CD4-positive, alpha-beta T cell treated with Interleukin-15 for 4 hours (primary cell): ENCODE measurements around the gene TEDC1.

Experiments used
- DNase-seq: peaks from one replicate; pipeline ENCODE4 v3.0.0-alpha.2; 2020; ENCODE audit warnings: low spot score

TEDC1 gene

GRCh38 chr14:105484997-105485393, 6.1 kb upstream of the TEDC1 start:
- no peak for DNase-seq

DNA sequence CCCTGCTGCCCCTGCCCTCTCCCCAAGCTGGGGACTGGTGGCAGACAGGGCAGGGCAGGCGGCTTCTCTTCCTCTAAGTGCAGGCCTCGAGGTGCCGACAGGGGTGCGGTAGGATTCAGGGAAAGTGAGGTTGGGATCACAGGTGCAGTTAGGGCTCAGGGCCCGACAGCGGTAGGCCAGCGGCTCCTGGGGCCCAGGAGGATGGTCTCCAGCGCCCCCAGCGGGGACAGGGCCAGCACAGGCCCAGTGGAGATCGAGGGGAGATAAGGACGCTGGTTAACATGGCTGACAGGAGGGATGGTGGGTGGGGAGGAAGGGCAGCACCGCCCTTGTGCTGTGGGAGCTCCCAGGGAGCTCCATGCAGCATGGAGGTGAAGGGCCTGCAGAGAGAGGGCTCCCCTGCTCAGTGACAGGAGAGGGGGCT, 5.3 kb upstream of the TEDC1 start:
- DNase-seq = peak; percentile 78

DNA sequence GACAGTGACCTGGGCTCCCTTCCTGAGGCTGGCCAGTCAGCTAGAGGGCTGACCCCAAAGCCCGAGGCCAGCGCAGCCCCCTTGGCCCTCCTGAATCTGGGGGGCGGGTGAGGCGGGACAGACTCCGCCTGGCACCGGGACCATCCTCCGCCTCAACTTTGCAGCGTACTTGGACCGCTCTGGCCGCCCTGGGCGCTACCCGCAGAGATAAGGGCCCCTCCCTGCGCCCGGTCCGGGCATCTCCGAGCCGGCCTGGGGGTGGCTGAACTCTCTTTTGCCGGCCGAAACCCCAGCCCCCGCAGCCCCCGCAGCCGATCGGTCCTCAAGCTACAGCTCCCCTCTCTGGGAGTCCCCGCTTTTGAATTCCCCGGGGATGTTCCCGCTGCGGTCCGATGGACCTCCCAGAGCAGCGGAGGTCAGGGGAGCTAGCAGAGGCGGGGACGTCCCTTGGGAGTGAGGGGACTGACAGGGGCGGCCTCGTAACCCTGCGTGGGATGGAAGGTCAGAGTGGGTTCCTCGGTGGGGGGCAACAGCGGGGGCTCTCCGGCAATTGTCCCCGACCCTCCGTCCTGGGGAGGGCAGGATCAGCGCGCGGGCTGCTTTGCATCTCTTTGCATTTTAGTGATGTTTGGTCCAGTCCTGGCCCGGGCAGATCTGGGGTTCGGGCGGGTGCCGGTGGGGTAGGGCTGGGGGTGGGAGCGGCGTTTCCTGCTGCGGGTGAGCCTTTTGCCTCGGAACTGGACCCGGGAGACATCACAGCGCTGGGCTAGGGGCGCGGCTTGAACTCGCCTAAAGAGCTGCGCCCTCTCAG, 4.7 kb upstream of the TEDC1 start, which contains the start of gene CRIP1:
CRIP1 (plus strand) TSS at position 724 of the 811 bp plus-strand sequence. CDS start 374 bp downstream, outside the sequence.
- no peak for DNase-seq

GRCh38 chr14:105486974-105487448, 4.0 kb upstream of the TEDC1 start:
- DNase-seq = peak; percentile 89

DNA sequence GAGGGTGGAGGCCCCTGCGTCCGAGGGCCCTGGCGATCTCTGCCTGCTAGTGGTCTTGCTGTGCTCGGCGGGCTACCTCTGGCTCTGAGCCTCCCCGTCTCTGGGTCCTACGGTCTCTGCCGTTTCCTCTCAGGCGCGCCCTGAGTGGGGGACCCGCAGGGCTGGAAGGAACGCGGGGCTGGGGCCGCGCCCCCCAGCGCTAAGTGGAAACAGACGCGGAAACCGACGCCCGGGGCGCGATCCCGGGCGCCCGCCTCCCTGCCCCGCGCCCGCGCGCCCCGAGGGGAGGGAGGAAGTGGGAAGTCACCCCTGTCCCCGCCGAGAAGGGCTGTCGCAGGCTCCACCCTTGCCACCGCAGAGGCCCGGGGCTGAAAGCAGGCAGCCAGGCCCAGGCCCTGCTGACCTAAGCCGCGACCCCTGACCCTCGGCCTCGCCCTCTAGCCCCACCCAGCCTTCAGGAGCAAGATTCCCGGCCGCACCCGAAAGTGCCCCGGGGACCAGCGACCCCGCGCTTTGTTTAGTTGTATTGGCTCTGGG, 3.5 kb upstream of the TEDC1 start:
- peak; percentile 77 for DNase-seq

- peak; percentile 50 for DNase-seq
Observed at GRCh38 chr14:105487986-105488777, 2.9 kb upstream of the TEDC1 start.

GRCh38 chr14:105488781-105489541, 2.1 kb upstream of the TEDC1 start:
- no peak for DNase-seq

DNA sequence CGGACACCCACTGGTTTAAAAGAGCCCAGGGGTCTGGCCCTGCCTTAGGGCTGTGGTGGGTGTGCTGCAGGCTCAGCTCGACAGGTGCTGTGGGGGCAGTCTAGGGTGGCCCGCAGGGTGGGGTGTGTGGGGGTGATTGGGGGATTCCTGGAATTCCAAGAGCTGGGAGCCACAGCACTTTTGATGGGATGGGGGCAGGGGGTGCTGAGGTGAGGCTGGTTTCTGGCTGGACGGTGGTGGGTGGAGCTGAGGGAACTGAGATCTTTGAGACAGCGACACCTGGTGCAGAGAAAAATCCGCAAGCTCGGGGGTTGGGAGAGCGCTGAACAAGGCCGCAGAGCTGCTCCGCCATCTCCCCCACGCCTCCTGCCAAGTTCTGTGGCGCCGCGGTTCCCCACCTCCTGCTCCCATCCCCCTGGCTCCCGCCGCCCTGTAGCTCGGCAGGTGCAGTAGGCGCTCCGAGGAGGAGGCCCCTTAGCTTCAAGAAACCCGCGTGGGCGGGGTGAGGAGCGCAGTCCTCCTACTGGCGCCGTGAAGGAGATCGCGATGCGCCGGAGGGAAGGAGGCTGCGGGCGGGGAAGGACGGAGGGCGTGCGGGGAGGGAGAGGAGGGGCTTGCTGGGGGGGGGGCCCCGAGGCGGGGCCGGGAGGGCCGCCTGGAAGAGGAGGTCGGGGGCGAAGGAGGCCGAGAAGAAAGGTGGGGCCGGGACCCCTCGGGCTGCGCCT, 1.3 kb upstream of the TEDC1 start:
- peak; percentile 87 for DNase-seq

- no peak for DNase-seq
Observed at GRCh38 chr14:105490267-105490571, 827 bp upstream of the TEDC1 start.

GRCh38 chr14:105491366-105491973, 424 bp downstream of the TEDC1 start:
- peak; percentile 88 for DNase-seq

DNA sequence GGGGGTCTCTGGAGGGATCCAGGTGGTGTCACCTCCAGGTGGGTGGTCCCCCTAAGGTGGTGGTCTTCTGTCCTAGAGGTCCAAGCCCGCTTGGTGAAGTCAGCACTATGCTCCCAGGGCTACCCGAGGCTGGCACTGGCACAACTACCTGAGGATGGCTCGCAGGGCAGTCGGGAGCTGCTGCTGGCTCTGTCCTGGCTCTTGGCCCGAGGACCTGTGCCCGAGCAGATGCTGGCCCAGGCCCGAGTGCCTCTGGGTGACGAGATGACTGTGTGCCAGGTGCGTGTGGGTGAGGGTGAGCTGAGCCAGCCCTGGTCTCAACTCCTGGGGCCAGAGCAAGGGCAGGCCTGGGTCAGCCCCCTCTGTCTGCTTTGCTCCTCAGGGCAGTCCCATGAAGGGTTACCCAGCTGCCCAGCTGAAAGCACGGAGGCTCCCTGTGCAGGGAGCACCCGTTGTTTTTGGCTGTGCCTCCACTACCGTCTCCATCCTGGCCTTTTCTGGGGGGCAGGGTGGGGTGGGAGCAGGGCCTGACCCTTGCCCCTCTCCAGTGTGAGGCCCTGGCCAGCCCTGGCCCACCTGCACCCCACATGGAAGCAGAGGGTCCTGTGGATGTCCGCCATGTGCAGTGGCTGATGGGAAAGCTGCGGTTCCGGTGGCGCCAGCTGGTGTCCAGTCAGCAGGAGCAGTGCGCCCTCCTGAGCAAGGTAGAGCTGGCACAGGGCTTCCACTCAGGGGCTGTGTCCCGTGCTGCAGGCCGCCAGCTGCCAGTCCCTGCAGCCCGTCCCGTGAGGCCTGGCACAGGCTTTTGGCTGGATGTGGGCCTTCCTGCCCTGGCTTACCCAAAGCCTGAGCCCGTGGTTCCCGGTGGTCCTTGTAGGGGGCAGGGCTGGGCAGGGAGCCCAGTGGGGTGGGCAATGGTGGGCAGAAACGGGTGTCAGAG, 1.3 kb downstream of the TEDC1 start:
- DNase-seq = no peak

GRCh38 chr14:105492971-105493871, 2.2 kb downstream of the TEDC1 start:
- DNase-seq = no peak

DNA sequence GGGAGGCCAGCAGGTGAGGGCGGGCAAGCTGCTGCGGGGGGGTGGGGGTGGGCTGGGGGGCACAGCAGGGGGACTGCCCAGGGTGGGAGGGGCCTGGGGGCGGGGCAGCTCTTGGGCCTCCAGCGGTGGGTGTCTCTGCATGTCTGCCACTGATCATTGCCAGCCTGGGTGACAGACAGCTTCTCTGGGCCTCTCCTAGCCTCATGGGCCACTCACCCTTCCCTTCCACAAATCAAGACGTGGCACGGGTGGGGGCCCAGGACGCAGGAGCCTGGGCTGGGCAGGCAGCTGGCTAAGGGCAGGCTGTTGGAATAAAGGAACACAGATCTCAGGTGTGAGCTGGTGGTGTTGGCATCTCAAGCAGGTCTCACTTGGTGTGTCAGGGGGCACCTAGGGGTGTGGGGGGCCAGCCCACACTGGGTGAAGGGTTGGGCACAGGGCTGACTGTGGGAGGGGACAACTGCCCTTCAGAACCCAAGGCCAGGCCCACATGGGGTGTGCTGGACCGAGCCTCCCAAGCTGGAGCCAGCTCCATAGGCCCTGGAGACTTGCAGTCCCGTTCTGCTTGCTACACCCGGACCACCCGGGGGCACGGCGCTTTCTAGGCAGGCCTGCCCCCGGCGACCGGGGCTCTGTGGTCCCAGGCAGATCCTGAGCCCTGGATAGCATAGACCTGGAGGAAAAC, 3.0 kb downstream of the TEDC1 start:
- DNase-seq = no peak

GRCh38 chr14:105494606-105494929, 3.5 kb downstream of the TEDC1 start:
- DNase-seq = no peak

GRCh38 chr14:105495101-105495989, 4.3 kb downstream of the TEDC1 start:
- DNase-seq = no peak

- no peak for DNase-seq
Observed at GRCh38 chr14:105495990-105496830, 5.2 kb downstream of the TEDC1 start.
